Endothelial cell of umbilical vein (primary cell): Measurements from ENCODE around the gene KRTAP21-1. TPM values are rescaled to one million over a fixed set of nuclear protein-coding genes. Genes with fewer than 3 reads are reported as not detected.

Source experiments
- BruUV-seq: library from RNA; stranded (reverse); fragments of 400-500 nt; replicated peaks from 2 replicates; lab custom pipeline; 2021; lab: Mats Ljungman, UMichigan
- CTCF ChIA-PET: fragments of 300-600, 350-600 bp; sonication (Branson Sonifier 250); formaldehyde crosslinking; loops from one replicate; lab custom pipeline; 2021; ENCODE audit warnings: antibody characterized with exemption, inconsistent platforms; lab: Charles Lee
- POLR2A ChIA-PET: fragments of 300-600, 350-600 bp; sonication (Branson Sonifier 250); formaldehyde crosslinking; loops from one replicate; lab custom pipeline; 2021; ENCODE audit warnings: antibody characterized with exemption, inconsistent platforms; lab: Charles Lee
- DNase-seq: peaks from one replicate; pipeline ENCODE4 v3.0.0-alpha.2; 2011; ENCODE audit warnings: low read depth, low spot score
- FAIRE-seq: peaks from 2 replicates; lab custom pipeline; 2011; peaks lifted over from hg19 to GRCh38; lab: Jason Lieb, UNC
- H2AFZ ChIP-seq: 2 replicates; pipeline ENCODE4 v1.6.0; 2012; ENCODE audit warnings: low read depth, low read length, control low read depth, inconsistent platforms
- H3K27ac ChIP-seq: 2 replicates; pipeline ENCODE4 v1.5.1; 2011; ENCODE audit warnings: low read depth, mild to moderate bottlenecking, control low read depth, low read length, moderate library complexity; ENCODE audit not compliant: insufficient read depth
- H3K27me3 ChIP-seq, 2 experiments: 2 replicates each; pipeline versions ENCODE4 v1.6.0 to v1.6.1; 2011; ENCODE audit warnings: low read length in 2 of 2, mixed read lengths in 1 of 2; ENCODE audit not compliant: control insufficient read depth in 2 of 2, insufficient read depth in 2 of 2
- H3K36me3 ChIP-seq, 2 experiments: 2 replicates in 1 of 2; 3 replicates in 1 of 2; pipeline ENCODE4 v1.5.1; 2011; ENCODE audit warnings: low read length in 2 of 2, mild to moderate bottlenecking in 1 of 2, moderate library complexity in 1 of 2; ENCODE audit not compliant: control insufficient read depth in 2 of 2, insufficient read depth in 2 of 2; ENCODE audit errors: extremely low read depth in 1 of 2
- H3K4me1 ChIP-seq: 3 replicates; pipeline ENCODE4 v1.5.1; 2011; ENCODE audit warnings: mild to moderate bottlenecking, low read length; ENCODE audit not compliant: control insufficient read depth, insufficient read depth; ENCODE audit errors: extremely low read depth
- H3K4me2 ChIP-seq: 2 replicates; pipeline ENCODE4 v1.6.1; 2011; ENCODE audit warnings: low read length, control low read depth, mixed read lengths; ENCODE audit not compliant: insufficient read depth
- H3K4me3 ChIP-seq, 3 experiments: fragments of 200-600 bp in 1 of 3; sonication (generic), shearing (Covaris generic) in 1 of 3; replicated peaks in 1 of 3; 2 replicates each; pipeline ENCODE4 v1.5.1; 2011 to 2016; ENCODE audit warnings: control low read depth in 3 of 3, low read length in 3 of 3, mild to moderate bottlenecking in 2 of 3, inconsistent platforms in 1 of 3, low read depth in 1 of 3, moderate library complexity in 1 of 3; ENCODE audit not compliant: insufficient read depth in 1 of 3
- H3K79me2 ChIP-seq: 2 replicates; pipeline ENCODE4 v1.6.0; 2012; ENCODE audit warnings: low read length, inconsistent platforms; ENCODE audit not compliant: control insufficient read depth, insufficient read depth
- H3K9ac ChIP-seq: replicated peaks from 2 replicates; pipeline ENCODE3; 2011; ENCODE audit warnings: low read length, control low read depth; ENCODE audit not compliant: insufficient read depth; ENCODE audit errors: extremely low read depth
- H3K9me1 ChIP-seq: replicated peaks from 3 replicates; pipeline ENCODE4 v1.6.0; 2011; ENCODE audit warnings: mild to moderate bottlenecking, low read length; ENCODE audit not compliant: control insufficient read depth, insufficient read depth; ENCODE audit errors: extremely low read depth
- H3K9me3 ChIP-seq: replicated peaks from 2 replicates; pipeline ENCODE4 v1.5.1; 2012; ENCODE audit warnings: low read length, inconsistent platforms; ENCODE audit not compliant: control insufficient read depth, insufficient read depth
- H4K20me1 ChIP-seq: replicated peaks from 2 replicates; pipeline ENCODE3; 2011; ENCODE audit warnings: mild to moderate bottlenecking, low read length; ENCODE audit not compliant: control insufficient read depth, insufficient read depth; ENCODE audit errors: extremely low read depth
- CTCF ChIP-seq, 2 donors: IDR thresholded peaks; 1 replicate in 1 of 2; 2 replicates in 1 of 2; pipeline ENCODE4 v1.5.1; 2011; ENCODE audit warnings: low read length in 2 of 2, mild to moderate bottlenecking in 2 of 2, moderate library complexity in 2 of 2, control low read depth in 1 of 2, inconsistent platforms in 1 of 2, low read depth in 1 of 2; ENCODE audit not compliant: insufficient read depth in 1 of 2; ENCODE audit errors: extremely low read depth in 1 of 2
- EZH2 ChIP-seq: IDR thresholded peaks from 2 replicates; pipeline ENCODE4 v1.6.1; 2012; ENCODE audit warnings: borderline replicate concordance, low read depth, mild to moderate bottlenecking, moderate library complexity, low read length, inconsistent platforms; ENCODE audit not compliant: severe bottlenecking
- FOS ChIP-seq: IDR thresholded peaks from 2 replicates; pipeline ENCODE4 v1.6.1; 2011; ENCODE audit warnings: mild to moderate bottlenecking, low read length, moderate library complexity, borderline replicate concordance; ENCODE audit not compliant: insufficient read depth
- GATA2 ChIP-seq: IDR thresholded peaks from 2 replicates; pipeline ENCODE4 v1.7.0; 2011; ENCODE audit warnings: low read depth, mild to moderate bottlenecking, moderate library complexity, mixed read lengths, low read length; ENCODE audit not compliant: insufficient read length, insufficient read depth
- JUN ChIP-seq: IDR thresholded peaks from 2 replicates; pipeline ENCODE4 v1.6.1; 2011; ENCODE audit warnings: borderline replicate concordance, low read depth; ENCODE audit not compliant: insufficient read length, insufficient read depth
- MAX ChIP-seq: IDR thresholded peaks from 2 replicates; pipeline ENCODE4 v1.6.1; 2011; ENCODE audit not compliant: insufficient read depth, insufficient read length
- MYC ChIP-seq: IDR thresholded peaks from one replicate; pipeline ENCODE4 v1.6.1; 2011; ENCODE audit warnings: mild to moderate bottlenecking, low read depth, low read length
- POLR2A ChIP-seq: IDR thresholded peaks from 2 replicates; pipeline ENCODE4 v1.6.1; 2012; ENCODE audit warnings: low read depth, mild to moderate bottlenecking, control low read depth, low read length
- POLR2AphosphoS5 ChIP-seq: IDR thresholded peaks from 2 replicates; pipeline ENCODE4 v1.6.1; 2012; ENCODE audit warnings: low read depth, mild to moderate bottlenecking, control low read depth, low read length, moderate library complexity; ENCODE audit not compliant: insufficient read depth
- dilution Hi-C: fragments of 300-500 bp; cut with MboI; formaldehyde crosslinking; loops from one replicate; pipeline ENCODE4 v1.15.0; 2019; ENCODE audit warnings: low sequenced_read_pairs; ENCODE audit not compliant: extremely low pct_ligation_motif_present
- intact Hi-C: fragments of 100-400 bp; cut with micrococcal nuclease; formaldehyde crosslinking; loops from one replicate; pipeline ENCODE4 v1.10.0; 2022
- polyA plus RNA-seq, 4 experiments: library from polyadenylated mRNA; depleted of rRNA in 3 of 4; stranded (reverse) in 3 of 4; unstranded in 1 of 4; fragments of >200 nt; gene quantifications; 2 replicates each; pipeline versions ENCODE4 v1.2.1 to v1.2.3, GENCODE V29; 2011 to 2012; ENCODE audit warnings: missing spikeins in 1 of 4
- total RNA-seq: library from RNA; stranded (reverse); gene quantifications from 2 replicates; pipeline ENCODE4 v1.2.3, GENCODE V29; 2021

KRTAP21-1 gene
- total and polyA plus RNA-seq, 2 donors (not counting 3 experiments of a cell fraction or from before 2014, with no cell fraction given) = not detected

GRCh38 chr21:30747159-30747558 lies 8.1 kb downstream of the KRTAP21-1 start, which contains the start of gene KRTAP21-2:
KRTAP21-2 (minus strand) TSS chr21:30747259; CDS start chr21:30747202, 57 bp downstream.
- Histone ChIP-seq H3K36me3 (no peaks in the 10 kb centered on the region), H3K9me3 (peaks cover 7% of the 10 kb centered on the region), H3K27me3 (no peaks in the 10 kb centered on the region), H2AFZ (no peak within 1 kb of the TSS), H3K4me2 (no peak within 1 kb of the TSS), H3K9me1 (no peaks in the 10 kb centered on the region), H3K9ac (no peak within 1 kb of the TSS), H3K4me3 (no peak within 1 kb of the TSS), H3K27ac (no peak within 1 kb of the TSS), H4K20me1 (no peaks in the 10 kb centered on the region), H3K4me1 (no peaks in the 10 kb centered on the region), H3K79me2 (no peaks in the 10 kb centered on the region)
- POLR2A ChIA-PET = no interaction called here
- dilution Hi-C loops (no loop called here), intact Hi-C loops (no loop called here)
- no peak for FAIRE-seq
- no peak for TF ChIP-seq POLR2A
- no peak for TF ChIP-seq GATA2
- no peak for TF ChIP-seq MYC
- TF ChIP-seq EZH2 = no peak
- TF ChIP-seq CTCF (IDR thresholded peaks at IDR 0.05; ENCODE audit: extremely low read depth in 1 of 2, insufficient read depth in 1 of 2, low read depth in 1 of 2, low read length in 2 of 2) = no peak
- TF ChIP-seq POLR2AphosphoS5 = no peak
- no peak for TF ChIP-seq JUN
- no peak for TF ChIP-seq FOS
- no peak for TF ChIP-seq MAX
- no peak for DNase-seq
- no TSS peak for BruUV-seq
- CTCF ChIA-PET = no interaction called here
